Left renal pelvis (tissue), 4 donors: Measurements from ENCODE around the gene TNIK. TPM values are rescaled to one million over a fixed set of nuclear protein-coding genes. Genes with fewer than 3 reads are reported as not detected.
"Not testable (repeated sequence)": the region's sequence is repeated elsewhere in the genome, so short reads cannot be mapped to it uniquely, and the experiment has no call there.

Experiments
- DNase-seq, 4 donors: peaks; one replicate each; pipeline ENCODE4 v3.0.0-alpha.2; 2013; ENCODE audit warnings: low read depth in 4 of 4, low spot score in 3 of 4
- polyA plus RNA-seq, 4 donors: library from polyadenylated mRNA; unstranded; fragments of 120-200 nt; gene quantifications; one replicate each; pipeline ENCODE4 v1.2.1, GENCODE V29; 2013; ENCODE audit not compliant: insufficient read length in 4 of 4

The TNIK gene
- polyA plus RNA-seq, 4 donors: 2.3 to 19.2 (median 18.2) TPM

GRCh38 chr3:171424063-171424462 is 36.1 kb downstream of the TNIK start:
- DNase-seq: not testable (repeated sequence)

DNA sequence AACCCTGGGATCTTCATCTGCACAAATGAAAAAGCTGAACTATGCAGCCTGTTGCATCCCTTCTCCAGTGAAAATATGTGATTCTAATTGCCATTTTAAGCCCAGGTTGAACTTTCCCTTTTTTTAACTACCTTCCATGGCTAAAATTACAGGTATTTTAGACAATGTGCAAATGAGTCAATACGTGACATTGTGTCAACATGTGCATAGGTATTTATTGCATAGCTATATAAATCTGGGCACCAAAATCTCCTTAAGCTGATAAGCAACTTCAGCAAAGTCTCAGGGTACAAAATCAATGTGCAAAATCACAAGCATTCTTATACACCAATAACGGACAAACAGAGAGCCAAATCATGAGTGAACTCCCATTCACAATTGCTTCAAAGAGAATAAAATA is 37.4 kb downstream of the TNIK start:
- DNase-seq: not testable (repeated sequence)

GRCh38 chr3:171420667-171421066 is 39.5 kb downstream of the TNIK start:
- DNase-seq: no peak

GRCh38 chr3:171419457-171419856 is 40.7 kb downstream of the TNIK start:
- DNase-seq: no peak

GRCh38 chr3:171417813-171418212 is 42.4 kb downstream of the TNIK start:
- DNase-seq: no peak

DNA sequence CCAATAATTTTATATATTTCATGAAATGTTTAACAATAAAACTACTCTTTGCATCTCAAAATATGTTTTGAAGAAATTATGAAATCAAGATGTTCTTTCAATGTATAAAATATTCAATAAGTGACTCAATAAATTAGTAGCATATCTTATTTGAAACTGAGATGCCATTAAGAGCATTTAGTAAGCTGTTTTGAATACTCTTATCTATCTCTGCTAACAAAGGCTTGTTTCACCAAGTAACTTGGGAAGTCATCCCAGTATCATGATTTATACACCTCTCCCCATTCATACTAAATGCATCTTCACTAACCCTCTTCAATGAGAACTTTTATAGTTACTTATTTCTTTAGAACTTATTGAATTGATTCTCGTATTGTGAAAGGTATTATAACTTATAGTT is 43.1 kb downstream of the TNIK start:
- DNase-seq: no peak

GRCh38 chr3:171416666-171417065 is 43.5 kb downstream of the TNIK start:
- no peak for DNase-seq

DNA sequence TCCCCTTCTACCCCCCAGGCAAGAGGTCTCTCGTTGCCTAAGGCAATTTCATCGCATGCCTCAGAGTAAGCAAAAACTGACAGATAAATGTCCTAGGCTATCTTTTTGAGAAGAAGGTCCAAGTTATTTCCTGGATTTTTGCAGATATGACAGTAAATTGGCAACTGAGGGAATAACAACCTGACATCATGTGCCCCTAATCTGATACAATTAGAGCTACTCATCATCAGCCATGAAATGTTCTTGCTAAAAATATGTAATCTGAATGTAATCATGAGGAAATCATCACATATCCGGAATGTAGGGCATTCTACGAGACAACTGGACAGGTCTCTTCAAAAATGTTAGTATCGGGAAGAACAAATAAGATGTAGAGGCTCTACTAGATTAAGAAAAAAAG is 44.1 kb downstream of the TNIK start:
- DNase-seq: no peak

DNA sequence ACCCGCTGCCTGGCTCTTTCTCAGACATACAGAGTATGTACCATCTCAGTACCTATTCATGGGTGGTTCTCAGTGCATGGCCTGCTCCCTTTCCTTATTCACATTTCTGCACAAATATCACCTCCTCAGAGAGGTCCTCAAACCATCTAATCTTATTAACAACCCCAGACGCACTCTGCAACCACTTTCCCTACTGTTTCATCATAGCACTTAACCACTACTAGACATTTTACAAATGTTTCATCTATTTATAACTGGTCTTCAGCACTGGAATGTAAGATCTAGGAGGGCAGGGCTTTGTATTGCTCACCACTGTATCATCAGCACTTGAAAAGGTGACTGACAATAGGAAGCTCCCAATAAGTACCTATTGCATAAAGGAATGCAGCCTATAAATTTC is 45.1 kb downstream of the TNIK start:
- no peak for DNase-seq

DNA sequence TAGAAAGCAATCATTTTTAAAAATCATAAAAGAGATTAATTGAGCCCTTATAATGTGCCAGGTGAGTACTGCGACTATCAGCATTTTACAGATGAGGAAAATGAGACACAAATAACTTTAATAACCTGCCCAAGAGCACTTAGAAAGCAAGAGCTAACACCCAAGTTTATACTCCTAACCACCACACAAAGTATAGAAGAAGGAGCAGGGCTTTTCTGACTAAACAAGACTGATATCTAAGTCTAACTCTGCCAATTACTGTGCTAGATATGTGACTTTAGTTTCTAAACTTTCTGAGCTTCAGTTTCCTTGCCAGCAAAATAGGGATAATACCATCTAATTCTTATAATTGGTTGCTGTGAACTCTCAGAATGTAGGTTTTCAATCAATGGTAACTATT is 47.7 kb downstream of the TNIK start:
- no peak for DNase-seq

- no peak for DNase-seq
Measured at GRCh38 chr3:171412054-171412453, 48.2 kb downstream of the TNIK start.

- DNase-seq: no peak
Measured at GRCh38 chr3:171410186-171410585, 50.0 kb downstream of the TNIK start.

GRCh38 chr3:171407759-171408158 is 52.4 kb downstream of the TNIK start:
- no peak for DNase-seq

GRCh38 chr3:171404376-171404967 is 55.7 kb downstream of the TNIK start:
- no peak for DNase-seq

- no peak for DNase-seq
Measured at GRCh38 chr3:171402281-171402680, 57.9 kb downstream of the TNIK start.

GRCh38 chr3:171401432-171401831 is 58.8 kb downstream of the TNIK start:
- DNase-seq: no peak

GRCh38 chr3:171399842-171400241 is 60.4 kb downstream of the TNIK start:
- no peak for DNase-seq

DNA sequence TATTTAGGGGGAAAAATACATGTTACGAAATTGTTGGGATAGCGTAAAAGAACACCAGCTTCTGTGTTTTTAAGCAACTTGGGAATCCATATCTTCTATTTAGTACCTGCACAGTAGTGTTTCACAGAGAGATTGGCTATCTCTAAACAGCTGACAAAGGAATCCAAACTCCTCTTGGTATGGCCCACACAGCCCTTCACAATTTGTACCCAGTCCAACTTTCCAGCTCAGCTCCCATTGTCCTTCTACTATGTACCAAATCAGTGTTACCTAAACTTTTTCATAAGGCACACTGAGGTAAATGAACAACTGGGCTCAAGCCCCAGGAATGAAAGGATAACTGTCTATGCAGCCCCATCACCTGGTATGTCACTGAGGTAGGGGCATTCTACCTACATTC is 61.9 kb downstream of the TNIK start:
- no peak for DNase-seq

- no peak for DNase-seq
Measured at GRCh38 chr3:171397089-171397488, 63.1 kb downstream of the TNIK start.

- DNase-seq: no peak
Measured at GRCh38 chr3:171396048-171396447, 64.2 kb downstream of the TNIK start.

DNA sequence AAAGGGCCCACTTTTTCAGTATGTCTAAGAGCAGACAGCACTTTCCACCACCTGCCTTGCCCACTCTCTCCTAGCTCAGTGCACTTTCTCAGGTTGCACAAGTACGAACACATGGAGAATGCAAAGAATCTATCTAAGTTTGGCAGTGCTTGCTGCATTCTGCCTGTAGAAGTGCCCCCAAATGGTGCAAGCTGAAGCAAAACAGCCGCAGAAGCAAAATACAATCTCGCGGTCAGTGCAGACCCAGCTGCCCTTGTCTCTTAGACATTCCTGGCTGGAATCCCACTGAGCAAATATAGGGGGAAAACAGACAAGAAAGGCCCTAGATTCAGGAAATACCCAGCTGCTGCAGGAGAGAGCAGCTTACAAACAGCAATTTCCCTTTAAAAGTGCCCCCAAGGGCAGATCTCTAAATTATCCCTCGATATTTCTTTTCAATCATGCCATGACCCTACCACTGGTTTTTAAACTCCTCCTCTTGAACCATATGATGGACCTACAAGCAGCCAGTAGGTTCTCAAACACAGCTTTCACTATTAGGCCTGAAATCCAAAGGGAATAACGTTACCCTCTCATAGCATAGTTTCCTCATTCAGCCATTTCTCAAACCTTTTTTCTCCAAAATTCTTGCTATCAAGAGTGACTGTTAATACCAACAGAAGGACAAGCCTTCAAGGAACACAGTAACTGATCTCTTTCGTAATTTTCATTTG is 67.0 kb downstream of the TNIK start:
- no peak for DNase-seq

GRCh38 chr3:171391432-171391831 is 68.8 kb downstream of the TNIK start:
- no peak for DNase-seq
